GM10847 (cell line): ENCODE measurements around the gene SLC38A9.

ENCODE experiments used
- POLR2A ChIP-seq: IDR thresholded peaks from 2 replicates; pipeline ENCODE4 v1.6.1; 2011; ENCODE audit not compliant: insufficient read length; ENCODE audit errors: extremely low read depth

Gene SLC38A9

DNA sequence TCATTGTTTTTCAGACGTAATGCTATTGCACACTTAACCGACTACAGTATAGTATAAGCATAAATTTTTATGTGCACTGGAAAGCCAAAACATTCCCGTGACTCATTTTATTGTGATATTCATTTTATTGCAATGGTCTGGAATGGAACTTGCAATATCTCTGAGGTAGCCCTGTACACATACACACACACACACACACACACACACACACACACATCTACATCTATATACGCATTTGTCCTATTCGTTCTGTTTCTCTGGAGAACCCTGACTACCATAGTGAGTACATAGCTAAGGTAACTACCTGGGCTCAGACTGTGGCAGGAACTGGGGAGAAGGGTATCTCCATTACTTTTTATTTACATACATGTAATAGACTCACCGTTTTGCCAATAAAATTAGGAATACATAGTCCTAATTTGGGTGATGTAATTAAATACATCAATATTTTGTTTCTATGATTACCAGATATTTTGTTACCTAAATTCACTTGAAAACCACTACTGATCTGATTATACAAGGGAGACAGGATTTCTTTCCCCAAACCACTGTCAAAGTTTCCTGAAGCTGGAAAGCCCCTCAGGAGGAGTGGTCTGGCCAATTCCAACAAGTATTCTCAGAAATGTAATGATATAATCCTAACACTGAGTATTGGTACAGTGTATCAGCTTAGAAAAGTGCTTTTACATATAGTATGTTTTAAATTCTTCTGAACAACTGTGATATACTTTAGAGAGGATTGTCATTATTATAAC is 103.4 kb downstream of the SLC38A9 start:
- TF ChIP-seq POLR2A, result no peak

DNA sequence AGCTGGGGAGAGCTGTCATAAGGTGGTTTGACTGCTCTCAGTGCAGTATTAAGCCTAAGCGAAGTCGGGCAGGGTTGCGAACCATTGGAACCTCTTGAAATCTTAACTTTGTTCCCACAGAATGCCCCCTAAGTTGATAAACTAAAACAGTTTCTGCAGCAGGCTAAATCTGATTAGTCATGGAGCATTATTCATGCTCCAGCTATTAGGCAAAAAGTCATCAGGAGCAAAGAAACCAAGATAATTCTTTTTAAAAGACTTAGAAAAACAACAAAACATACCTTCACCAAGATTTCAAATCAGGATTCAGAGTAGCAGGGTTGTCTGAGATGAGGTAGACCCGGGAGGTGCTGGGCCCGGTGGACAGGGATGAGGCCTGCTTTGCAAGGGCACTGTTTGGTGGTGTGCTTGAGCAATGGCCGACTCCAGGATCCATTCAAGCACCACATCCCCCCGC is 107.5 kb downstream of the SLC38A9 start:
- TF ChIP-seq POLR2A, result no peak

DNA sequence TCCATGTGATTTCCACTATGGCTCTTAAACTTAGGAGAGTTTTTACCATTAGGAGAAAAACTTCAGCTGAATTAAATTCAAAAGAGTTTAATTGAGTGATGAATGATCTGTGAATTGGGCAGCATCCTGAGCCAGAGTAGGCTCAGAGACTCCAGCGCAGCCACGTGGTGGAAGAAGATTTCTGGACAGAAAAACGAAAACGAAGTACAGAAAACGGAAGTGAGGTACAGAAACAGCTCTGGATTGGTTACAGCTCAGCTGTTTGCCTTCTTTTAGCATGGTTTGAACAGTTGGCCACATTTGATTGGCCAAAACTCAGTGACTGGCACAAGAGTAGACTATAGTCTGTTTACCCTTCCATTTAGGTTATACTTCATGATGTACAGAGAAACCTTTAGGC is 108.2 kb downstream of the SLC38A9 start:
- TF ChIP-seq POLR2A, result no peak

DNA sequence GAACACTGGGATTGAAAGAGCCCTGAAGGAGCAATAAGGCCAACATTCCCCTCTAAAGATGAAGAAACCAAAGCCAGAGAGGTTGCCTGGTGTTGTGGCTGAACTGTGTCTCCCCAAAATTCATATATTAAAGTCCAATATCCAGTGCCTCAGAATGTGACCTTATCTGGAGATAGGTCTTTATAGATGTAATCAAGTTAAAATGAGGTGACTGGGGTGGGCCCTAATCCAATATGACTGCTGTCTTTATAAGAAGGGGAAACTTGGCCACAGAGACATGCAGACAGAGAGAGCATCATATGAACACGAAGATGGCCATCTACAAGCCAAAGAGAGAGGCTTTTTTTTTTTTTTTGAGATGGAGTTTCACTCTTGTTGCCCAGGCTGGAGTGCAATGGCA is 110.5 kb downstream of the SLC38A9 start:
- no peak for TF ChIP-seq POLR2A

DNA sequence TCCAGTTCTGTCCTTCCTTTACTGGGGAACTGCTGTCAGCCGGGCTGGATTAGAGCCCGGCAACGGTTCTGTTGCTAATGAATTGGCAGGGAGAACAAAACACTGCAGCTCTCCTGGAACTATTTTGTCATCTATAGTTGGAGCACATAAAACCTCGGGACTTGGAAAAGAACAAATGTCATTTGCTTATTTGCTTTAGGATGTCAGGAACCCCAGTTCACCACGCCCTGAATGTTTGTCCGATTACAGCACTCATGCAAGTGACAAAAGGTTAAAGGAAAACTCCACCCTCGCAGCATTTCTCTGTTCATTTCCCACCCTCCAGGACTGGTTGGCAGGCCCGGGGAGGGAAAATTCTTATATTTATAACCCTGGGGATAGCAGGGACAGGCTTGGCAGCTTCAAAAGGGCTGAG is 110.9 kb downstream of the SLC38A9 start:
- no peak for TF ChIP-seq POLR2A

DNA sequence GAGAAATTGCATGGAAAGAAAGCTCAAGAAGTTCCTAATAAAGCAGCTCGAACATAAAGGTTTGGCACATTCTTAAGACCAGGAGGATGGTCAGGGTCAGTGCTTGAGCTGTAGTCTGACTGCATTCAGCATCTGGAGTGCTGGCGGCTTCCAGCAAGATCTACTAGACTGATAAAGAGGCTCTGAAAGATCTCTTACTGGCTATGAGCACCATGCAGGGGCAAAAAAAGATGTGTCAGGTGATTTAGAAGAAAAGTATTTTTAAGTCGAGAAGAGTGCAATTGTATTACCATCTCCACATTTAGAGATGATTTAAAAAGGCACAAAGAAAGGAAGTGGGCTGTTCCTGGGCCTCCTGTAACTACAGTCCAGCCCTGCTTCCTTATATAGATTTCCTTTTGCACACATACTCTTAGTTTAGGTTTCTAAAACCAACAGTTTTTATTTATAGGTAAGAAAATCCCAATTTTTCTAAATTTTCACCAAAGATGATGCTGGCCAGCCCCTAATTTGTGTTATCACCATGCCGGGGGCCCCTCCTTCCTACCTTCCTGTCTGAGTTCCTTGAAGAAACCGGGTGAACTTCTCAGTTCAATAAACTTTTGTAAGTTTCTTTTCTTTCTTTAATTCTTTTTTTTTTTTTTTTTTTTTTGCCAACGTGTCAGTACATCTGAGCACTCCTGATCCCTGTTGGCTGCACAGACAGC is 111.5 kb downstream of the SLC38A9 start:
- no peak for TF ChIP-seq POLR2A

DNA sequence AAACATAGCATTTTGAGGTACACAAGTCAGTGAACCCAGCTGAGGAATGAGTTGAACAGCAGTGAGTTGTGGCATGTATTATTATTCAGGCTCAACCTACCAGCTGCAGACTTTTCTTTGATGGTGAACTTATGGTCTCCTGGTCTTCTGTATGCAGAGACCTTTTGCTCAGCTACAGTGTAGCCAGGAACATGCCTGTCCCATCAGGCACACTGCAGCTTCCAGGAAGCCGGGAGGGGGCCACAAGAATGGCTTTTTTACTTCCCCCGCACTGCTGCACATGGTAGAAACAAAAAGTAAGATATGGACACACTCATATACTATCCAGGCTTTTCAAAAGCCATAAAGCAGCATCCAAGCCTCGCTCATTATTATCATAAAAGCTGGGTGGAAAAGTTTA is 112.0 kb downstream of the SLC38A9 start:
- no peak for TF ChIP-seq POLR2A

DNA sequence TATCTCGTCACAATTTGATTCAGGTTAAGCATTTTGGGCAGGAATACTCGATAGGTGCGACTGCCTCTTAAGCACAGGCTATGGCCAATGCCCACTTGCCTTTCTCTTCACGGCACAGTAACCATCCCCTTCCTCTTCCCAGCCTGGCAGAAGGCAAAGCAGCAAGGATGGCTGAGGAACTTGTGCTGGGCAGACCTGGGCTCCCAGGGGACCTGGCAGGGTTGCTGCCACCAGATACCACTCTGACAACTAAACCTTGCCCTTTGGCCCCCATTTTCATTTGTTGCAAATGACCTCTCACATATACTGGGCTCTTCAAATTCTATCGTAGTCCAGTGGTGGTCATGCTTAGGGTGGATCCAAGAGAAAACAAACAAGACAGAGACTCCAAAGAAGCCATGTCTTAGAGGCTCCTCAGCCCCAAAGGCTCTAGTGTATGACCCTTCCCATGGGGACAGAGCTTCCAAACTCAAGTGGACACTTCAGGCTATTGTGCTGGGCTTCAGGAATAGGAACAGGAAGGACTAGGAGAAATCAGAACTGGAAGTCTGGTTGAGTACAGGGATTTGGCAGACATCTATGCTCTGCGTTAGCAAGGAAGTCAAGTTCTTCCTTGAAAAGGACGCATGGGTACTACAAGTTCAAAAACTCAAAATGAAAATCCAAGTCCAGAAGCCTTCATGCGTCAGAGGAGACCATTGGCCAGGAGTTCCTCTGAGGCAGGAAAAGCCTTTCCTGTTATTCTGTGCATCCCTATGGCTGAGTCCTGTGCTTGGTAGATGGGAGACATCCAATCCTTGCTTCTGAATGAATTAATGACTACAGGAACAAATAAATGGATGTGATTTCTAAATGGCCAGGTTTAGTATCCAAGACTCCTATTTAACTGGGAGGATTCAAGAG is 112.7 kb downstream of the SLC38A9 start:
- TF ChIP-seq POLR2A, result no peak

DNA sequence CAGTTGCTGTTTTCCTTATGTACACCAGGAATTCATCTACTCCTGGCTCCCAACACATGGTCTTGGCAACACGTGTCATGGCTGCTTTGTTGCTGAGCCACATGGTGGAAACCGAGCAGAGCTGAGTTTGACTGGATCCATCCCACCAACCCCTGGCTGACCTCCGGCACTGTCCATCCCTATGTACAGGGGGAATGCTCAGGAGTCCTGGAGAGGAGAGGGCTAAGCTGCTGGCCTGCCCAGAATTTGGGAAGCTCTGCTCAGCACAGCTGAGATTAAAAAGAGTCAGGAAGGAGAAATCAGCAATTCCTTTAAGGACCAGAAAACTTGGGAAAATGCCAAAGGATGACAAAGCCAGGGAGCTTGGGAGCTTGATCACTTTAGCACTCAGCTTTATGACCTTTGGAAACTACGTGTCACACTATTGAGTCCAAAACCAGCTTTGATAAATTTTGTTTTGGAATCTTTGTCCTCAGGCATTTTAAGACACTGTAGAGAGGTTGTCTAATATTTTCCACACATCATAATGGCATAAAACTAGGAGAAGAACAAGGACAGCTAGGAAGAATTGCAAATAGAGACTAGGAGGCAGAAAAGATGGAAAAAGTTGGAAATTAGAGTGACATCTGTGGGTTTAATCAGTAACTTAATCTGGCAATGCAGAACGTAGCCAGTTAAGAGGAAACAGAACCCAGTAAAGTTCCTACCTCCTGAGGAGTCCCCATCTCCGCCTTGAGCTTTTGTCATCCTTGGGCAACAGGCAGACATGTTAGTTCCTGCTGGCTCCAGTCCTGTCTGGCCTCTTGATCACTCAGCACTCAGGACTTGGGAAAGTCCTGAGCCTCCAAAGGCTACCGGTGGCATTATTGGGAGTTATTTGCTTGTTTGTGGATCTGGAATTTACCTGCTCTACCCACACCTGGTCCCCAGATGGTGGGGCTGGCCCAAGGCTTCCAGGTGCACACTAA is 114.8 kb downstream of the SLC38A9 start:
- TF ChIP-seq POLR2A, result no peak

DNA sequence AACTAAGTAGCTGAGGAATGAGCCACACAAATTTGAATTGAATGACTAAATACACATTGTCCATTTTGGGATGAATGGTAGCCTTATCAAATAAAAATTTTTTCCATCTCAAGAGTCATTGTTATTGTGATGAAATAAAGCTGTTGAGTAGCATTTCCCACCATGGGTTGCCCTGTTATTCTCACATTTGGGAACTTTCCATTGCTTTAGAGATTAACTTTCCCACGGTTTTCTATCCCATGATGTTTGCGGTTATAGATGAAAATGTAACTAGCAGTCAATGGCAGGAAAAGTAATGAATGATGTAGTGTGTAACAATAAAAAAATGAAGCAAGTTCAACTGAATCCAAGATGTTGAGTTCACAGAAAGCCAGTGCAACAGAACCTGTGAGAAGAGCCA is 117.5 kb downstream of the SLC38A9 start:
- no peak for TF ChIP-seq POLR2A

DNA sequence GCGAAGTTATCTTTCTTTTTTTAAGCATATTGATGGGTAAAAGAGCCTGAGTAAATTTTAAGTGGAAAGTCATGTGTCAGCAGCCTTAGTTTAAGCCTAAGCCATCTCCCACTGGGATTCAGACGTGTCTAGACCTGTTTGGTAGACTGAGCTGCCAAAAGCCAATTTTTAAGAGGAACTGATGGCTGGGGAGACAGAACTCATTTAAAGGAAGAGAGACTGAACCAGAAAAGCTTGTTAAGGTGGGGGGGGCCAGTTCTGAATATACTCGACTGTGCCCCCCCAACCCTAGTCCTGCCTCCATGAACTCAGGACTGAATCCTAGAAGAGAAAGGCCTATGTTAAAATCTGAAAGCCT is 119.0 kb downstream of the SLC38A9 start:
- no peak for TF ChIP-seq POLR2A

DNA sequence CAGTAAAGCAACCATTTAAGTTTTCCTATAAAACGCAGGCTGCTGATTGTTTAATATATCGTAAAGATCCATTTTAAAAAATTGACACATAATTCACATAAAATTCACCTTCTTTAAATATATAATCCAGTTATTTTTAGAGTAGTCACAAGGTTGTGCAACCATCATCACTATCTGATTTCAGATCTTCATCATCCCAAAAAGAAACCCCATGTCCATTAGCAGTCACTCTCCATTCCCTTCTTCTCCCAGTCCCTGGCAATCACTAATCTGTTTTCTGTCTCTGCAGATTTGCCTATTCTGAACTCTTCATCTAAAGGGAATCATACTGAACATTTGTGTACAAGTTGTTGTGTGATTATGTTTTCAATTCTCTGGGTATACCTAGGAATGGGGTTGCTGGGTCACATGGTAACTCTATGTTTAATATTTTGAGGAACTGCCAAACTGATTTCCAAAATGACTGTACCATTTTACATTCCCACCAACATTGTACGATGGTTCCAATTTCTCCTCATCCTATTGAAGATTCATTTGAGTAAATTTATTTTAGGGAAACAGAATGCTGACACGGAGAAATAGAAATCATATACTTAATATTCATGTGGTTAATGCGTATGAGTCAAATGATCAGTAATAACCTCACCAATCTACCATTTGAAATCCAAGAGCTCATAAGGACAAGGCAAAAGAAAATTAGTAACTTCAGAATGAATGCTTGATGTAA is 119.6 kb downstream of the SLC38A9 start:
- TF ChIP-seq POLR2A, result no peak

DNA sequence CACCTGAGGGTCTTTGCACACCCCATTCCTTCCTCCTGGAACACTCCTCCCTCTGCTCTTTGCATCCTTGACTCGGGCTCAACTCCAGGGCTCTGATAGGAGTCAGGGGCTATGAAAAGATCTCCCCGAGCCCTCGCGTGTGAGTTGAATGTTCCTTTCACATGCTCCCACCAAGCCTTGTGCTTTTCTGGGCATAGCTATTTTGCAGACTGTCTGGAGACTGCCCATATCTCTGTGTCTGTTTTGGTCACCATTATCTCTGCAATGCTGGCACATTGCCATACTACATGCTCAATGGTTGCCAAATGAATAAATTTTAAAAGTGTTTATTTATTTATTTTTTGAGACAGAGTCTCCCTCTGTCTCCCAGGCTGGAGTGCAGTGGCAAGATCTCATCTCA is 120.4 kb downstream of the SLC38A9 start:
- no peak for TF ChIP-seq POLR2A

DNA sequence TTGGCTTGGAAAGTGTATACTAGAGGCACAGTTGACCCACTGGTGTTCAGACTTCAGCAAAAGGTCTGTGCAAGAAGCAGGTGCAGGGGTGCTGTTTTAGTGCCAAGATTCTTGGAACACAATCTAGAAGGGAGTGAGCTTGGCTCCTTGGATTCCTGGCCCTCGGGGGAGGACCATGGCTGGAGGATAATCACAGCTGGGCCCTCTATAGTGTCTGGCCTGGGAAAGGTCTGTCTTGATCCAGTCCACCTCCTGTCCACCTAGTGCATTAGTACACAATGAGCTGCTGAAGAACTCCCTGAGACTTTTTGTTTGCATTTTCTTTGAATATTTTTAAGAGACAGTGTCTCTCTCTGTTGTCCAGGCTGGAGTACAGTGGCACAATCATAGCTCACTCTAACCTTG is 126.9 kb downstream of the SLC38A9 start:
- TF ChIP-seq POLR2A, result no peak
